ENCODE data around the gene NHS. TPM values are rescaled to one million over a fixed set of nuclear protein-coding genes. Genes with fewer than 3 reads are reported as not detected.

Gene NHS
- total RNA-seq, 2 donors from 2014 or later: 3.0 to 4.3 TPM

DNA sequence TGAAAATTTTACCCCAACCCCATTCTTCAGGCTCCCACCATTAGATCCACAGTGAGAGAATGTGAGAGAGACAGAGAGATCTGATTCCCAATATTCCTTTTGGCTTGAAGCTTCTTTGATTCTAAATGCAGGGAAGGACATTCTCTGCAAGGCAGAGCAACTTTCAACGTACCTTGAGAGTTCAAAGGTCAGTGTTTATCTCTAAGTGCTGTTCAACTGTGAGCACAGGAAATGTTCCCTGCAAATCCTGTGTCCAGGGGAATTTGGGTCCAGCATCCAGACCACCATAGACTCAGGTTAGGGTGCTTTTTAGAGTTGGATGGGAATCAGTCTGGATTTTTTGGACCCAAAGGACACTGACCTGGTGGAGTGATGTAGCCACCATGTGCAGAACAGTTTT lies 97.4 kb downstream of the NHS start:
- H3K27me3 ChIP-seq: no peaks in the 10 kb centered on the region
- intact Hi-C loops (cut with DNase I): no loop called here
- no peaks in the 10 kb centered on the region for H3K36me3 ChIP-seq
- TF ChIP-seq, protein P1, sequence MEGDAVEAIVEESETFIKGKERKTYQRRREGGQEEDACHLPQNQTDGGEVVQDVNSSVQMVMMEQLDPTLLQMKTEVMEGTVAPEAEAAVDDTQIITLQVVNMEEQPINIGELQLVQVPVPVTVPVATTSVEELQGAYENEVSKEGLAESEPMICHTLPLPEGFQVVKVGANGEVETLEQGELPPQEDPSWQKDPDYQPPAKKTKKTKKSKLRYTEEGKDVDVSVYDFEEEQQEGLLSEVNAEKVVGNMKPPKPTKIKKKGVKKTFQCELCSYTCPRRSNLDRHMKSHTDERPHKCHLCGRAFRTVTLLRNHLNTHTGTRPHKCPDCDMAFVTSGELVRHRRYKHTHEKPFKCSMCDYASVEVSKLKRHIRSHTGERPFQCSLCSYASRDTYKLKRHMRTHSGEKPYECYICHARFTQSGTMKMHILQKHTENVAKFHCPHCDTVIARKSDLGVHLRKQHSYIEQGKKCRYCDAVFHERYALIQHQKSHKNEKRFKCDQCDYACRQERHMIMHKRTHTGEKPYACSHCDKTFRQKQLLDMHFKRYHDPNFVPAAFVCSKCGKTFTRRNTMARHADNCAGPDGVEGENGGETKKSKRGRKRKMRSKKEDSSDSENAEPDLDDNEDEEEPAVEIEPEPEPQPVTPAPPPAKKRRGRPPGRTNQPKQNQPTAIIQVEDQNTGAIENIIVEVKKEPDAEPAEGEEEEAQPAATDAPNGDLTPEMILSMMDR (IDR thresholded peaks at IDR 0.05): no peak
- H3K9ac ChIP-seq (ENCODE audit: low read depth in 2 of 2, low read length in 2 of 2): no peak overlapping the region
- no peaks in the 10 kb centered on the region for H3K9me3 ChIP-seq
- no peak for DNase-seq
- no peak overlapping the region for H3K4me3 ChIP-seq
- H3K4me1 ChIP-seq: no peaks in the 10 kb centered on the region
- H3K27ac ChIP-seq: no peak overlapping the region

- DNase-seq: no peak
- TF ChIP-seq, protein P1 (IDR thresholded peaks at IDR 0.05): no peak
Measured at GRCh38 chrX:17473021-17473420, 98.0 kb downstream of the NHS start.

GRCh38 chrX:17474892-17475291 lies 99.9 kb downstream of the NHS start:
- TF ChIP-seq, protein P1 (IDR thresholded peaks at IDR 0.05): no peak
- no peak overlapping the region for H3K9ac ChIP-seq (ENCODE audit: low read depth in 2 of 2, low read length in 2 of 2)
- DNase-seq: no peak
- H3K4me3 ChIP-seq: no peak overlapping the region
- H3K4me1 ChIP-seq: no peaks in the 10 kb centered on the region
- no peaks in the 10 kb centered on the region for H3K9me3 ChIP-seq
- no peak overlapping the region for H3K27ac ChIP-seq
- H3K27me3 ChIP-seq: no peaks in the 10 kb centered on the region
- no peaks in the 10 kb centered on the region for H3K36me3 ChIP-seq
- intact Hi-C loops (cut with DNase I): no loop called here

More at GRCh38 chrX:17473021-17473420, 98.0 kb downstream of the NHS start:
- H3K9me3 ChIP-seq: no peaks in the 10 kb centered on the region
- H3K27me3 ChIP-seq: no peaks in the 10 kb centered on the region
- intact Hi-C loops (cut with DNase I): no loop called here
- H3K36me3 ChIP-seq: no peaks in the 10 kb centered on the region
- H3K27ac ChIP-seq: no peak overlapping the region
- no peak overlapping the region for H3K9ac ChIP-seq (ENCODE audit: low read depth in 2 of 2, low read length in 2 of 2)
- H3K4me3 ChIP-seq: no peak overlapping the region
- no peaks in the 10 kb centered on the region for H3K4me1 ChIP-seq

DNA sequence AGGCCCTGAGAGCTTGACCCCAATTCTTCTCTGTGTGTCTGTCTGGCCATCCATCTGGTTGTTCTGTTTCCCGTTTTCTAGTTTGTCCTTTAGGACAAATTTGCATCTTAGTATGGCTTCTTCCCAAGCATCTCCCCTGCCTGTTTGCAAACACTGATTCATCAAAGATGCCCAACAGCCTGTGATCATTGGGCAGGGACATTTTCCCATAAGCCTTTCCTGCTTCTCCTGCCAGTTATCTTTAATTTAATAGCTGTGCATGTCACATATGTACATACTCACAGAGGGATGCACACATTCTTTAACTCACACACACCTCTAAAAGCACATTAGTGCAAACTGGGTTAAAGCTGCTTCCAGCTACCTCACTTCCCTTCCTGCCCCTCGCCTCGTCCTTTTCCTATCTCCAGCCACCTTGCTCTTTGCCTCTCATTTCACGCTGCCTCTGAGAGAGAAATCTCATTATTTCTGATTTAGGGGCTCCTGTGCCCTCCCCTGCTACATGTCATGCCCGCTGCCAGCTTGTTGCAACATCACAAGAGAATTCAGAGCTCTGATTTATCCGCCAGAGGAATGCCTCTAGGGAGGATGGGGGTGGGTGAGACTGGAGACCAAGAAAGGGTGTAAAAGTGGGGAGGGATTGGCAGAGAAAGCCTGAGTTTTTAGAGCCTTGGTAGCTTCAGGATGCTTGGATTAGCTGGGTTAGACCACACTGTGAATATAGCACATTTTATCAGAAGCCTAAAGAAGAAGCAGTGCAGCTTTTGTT lies 100.6 kb downstream of the NHS start:
- H3K9ac ChIP-seq (ENCODE audit: low read depth in 2 of 2, low read length in 2 of 2): no peak overlapping the region
- no peaks in the 10 kb centered on the region for H3K4me1 ChIP-seq
- no peak for DNase-seq
- no peaks in the 10 kb centered on the region for H3K36me3 ChIP-seq
- TF ChIP-seq, protein P1 (IDR thresholded peaks at IDR 0.05): no peak
- H3K27ac ChIP-seq: no peak overlapping the region
- no peaks in the 10 kb centered on the region for H3K27me3 ChIP-seq
- H3K4me3 ChIP-seq: no peak overlapping the region
- no peaks in the 10 kb centered on the region for H3K9me3 ChIP-seq
- intact Hi-C loops (cut with DNase I): no loop called here

GRCh38 chrX:17476411-17476810 lies 101.4 kb downstream of the NHS start:
- intact Hi-C loops (cut with DNase I): no loop called here
- TF ChIP-seq, protein P1 (IDR thresholded peaks at IDR 0.05): no peak

More at GRCh38 chrX:17476411-17476810, 101.4 kb downstream of the NHS start:
- no peak overlapping the region for H3K9ac ChIP-seq (ENCODE audit: low read depth in 2 of 2, low read length in 2 of 2)
- no peak for DNase-seq
- H3K4me3 ChIP-seq: no peak overlapping the region
- no peaks in the 10 kb centered on the region for H3K9me3 ChIP-seq
- H3K4me1 ChIP-seq: no peaks in the 10 kb centered on the region
- no peaks in the 10 kb centered on the region for H3K27me3 ChIP-seq
- no peak overlapping the region for H3K27ac ChIP-seq
- no peaks in the 10 kb centered on the region for H3K36me3 ChIP-seq

All from colonic mucosa (tissue), 4 donors.